ENCODE measurements around the gene QPCT.
"Not testable (repeated sequence)": the region's sequence is repeated elsewhere in the genome, so short reads cannot be mapped to it uniquely, and the experiment has no call there.

The QPCT gene

GRCh38 chr2:37361994-37362698, 17.7 kb downstream of the QPCT start:
- no peak for DNase-seq

DNA sequence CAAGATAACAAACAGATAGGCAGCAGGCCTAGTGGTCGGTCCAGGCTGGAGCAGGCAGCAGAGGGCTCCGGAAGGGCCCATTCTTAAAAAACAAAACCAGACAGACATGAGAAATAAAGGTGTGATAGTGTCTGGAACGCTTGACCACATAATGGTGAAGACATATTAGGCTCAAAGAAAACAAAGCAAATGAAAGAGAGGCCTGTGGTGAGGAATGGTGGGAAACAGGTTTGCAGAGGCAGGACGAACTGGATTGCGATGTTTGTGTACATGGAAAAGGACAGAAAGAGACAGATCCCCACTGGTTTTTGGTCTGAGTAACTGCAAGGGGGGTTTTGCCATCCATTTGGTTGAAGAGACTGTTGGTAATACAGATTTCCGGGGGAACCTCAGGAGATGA, 19.9 kb downstream of the QPCT start:
- no peak for DNase-seq

DNA sequence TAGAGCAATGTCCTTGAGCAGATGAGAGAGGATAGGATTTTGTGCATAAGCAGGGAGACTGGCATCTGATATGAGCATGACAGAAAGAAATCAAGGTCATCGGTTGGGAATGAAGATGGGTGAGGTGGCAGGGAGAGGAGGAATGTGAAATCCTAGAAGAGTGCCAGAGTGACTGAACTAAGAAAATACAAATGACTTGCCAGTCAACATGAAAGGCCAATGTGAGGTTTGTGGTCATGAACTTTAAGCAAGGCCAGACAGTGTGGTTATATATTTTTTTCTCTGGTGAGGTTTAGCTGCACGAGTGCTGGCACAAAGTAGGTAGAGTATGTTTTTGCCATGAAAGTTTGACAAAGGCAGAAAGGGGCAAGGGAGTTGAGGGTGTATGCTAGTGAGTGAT, 21.2 kb downstream of the QPCT start:
- no peak for DNase-seq

GRCh38 chr2:37366773-37367172, 22.3 kb downstream of the QPCT start:
- DNase-seq = no peak

DNA sequence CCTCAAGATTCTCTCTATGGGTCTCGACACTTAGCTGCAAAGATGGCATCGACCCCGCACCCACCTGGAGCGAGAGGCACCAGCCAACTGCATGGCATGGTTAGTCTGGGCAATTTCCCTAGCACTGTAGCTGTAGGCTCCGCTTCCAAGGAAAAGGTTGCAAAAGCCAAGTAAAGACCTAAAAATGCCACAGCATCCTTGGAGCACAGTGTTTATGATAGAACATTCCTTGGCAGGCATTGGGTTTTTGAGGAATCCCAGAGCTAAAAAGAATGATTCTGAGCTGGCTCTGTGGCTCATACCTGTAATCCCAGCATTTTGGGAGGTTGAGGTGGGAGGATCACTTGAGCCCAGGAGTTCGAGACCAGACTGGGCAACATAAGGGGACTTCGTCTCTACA, 22.9 kb downstream of the QPCT start:
- DNase-seq = no peak

- no peak for DNase-seq
Observed at GRCh38 chr2:37367984-37368383, 23.6 kb downstream of the QPCT start.

GRCh38 chr2:37370666-37371065, 26.2 kb downstream of the QPCT start:
- DNase-seq = no peak

DNA sequence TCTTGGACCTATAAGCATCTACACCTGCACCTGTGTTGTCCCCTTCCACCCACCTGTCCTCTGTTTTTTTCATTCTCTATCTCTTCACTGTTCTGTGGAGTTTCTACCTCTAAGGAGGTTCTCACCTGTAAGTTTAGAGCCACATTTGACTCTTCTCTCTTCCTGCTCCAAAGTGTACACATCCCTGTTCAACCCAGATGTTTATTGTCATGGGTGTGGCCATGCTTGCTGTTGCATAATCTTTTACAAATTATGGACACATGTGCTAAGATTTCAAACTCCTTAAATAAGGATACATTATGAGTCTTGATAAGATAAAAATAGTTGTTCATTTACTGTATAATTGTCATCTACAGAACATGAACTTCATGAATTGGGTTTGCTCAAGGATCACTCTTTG, 27.6 kb downstream of the QPCT start:
- DNase-seq = no peak

DNA sequence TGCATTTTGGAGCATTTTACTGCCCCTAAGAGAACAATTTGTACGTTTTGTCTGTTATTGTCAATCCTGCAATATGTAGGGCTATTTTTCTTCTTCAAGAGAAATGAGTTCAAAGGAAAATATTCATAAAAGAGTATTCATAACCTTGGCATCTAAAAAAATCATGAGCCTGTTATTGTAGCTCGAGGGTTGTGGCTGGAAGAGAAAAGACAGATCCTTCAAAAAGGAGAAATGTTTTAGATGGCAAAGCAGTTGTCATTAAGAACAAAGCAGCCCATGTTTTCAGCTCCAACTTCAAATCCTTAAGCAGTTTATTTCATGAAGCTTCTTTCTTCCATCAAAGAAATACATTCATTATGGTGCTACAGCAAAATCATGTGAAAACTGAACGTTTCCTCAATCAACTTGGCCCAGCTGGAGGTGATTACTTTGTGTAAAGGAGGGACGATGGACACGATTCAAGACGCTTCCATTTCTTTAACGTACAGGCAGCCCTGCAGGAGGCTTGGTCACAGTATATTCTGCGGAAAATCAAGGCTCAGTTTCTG, 31.4 kb downstream of the QPCT start:
- no peak for DNase-seq

DNA sequence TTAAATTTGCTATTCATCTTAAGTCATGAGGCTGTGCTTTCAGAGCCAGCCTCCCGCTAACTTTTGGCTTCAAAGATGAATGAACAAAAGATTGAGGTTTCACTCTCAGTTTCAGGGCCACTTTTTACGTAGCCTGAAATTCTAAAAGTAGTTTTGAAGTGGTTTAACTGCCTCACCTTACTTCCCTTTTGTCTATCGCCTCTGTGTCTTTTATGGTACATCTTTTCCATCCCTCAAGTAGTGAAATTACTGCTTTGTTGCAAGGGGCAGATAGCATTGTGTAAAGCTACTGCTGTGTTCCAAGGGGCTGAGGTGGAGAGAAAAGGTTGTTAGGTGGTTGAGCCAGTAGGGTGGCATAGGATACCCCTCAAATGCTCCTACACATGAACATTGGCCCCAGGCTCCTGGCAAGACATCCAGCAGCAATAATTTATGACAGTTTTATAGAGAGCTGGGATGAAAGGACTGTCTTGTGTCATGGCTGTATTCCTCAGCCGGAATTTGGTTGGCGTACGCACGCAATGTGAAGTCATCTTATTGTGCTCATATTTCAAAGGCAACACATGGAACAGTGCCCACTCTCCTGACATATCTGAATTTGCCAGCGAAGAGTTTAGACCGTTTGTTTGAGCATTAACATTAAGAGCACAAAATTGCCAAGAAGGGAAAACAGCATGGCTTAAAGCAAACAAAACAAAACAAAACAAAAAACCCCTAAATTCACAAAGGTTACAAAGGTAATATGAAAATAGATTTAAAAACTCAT, 32.2 kb downstream of the QPCT start:
- DNase-seq = no peak

GRCh38 chr2:37377187-37377532, 32.7 kb downstream of the QPCT start:
- no peak for DNase-seq

DNA sequence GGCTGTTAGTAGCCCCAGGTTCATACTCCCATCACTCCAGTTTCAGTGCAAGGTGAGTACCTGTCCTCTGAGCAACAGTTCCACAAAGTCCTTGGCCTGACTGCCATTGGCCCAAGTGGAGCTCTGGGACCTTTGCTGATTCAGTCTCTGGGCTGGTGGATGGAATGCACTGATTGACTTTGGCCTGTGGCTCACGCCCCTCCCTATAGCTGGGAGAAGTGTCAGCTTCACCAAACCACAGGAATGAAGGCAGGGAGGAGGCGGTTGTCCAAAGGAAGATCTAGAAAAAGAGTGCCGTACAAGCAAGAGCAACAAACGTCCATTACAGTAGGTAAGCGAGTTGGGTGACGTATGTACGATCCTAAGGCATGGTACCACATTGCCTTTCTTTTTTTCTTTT, 34.0 kb downstream of the QPCT start:
- DNase-seq = no peak

GRCh38 chr2:37379881-37380296, 35.5 kb downstream of the QPCT start:
- no peak for DNase-seq

- DNase-seq = not testable (repeated sequence)
Observed at GRCh38 chr2:37380787-37381186, 36.4 kb downstream of the QPCT start.

- not testable (repeated sequence) for DNase-seq
Observed at GRCh38 chr2:37384261-37384660, 39.8 kb downstream of the QPCT start.

DNA sequence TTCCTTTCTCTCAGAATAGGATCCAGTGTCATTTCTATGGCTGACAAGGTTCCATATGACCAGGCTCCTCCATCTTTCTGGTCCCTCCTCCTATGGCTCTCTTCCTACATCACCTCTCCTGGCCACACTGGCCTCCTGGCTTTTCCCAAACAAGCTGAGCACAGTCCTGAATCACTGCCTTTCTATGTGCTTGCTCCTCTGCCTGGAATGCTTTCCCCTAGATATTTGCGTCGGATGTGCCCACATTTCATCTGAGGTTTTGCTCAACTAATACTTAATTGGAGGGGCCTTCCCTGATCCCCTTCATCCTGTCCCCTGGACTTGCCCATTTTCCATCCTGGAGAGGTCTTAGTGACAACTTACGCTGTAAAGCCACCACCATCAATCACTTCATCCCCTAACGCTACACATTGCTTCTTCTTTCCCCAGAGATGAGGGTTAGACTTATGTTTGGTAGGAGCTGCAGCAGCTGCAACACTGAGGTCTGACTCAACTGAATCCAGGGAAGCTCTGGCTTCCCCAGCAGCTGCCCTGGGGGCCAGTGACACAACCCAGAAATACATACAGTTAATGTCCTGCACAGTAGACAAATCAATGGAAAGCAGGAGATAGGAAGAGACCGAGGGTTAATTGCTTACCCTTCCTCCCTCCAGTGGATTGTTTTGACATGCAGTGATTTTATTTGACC, 42.9 kb downstream of the QPCT start:
- no peak for DNase-seq

GRCh38 chr2:37388074-37388473, 43.6 kb downstream of the QPCT start:
- DNase-seq = no peak

DNA sequence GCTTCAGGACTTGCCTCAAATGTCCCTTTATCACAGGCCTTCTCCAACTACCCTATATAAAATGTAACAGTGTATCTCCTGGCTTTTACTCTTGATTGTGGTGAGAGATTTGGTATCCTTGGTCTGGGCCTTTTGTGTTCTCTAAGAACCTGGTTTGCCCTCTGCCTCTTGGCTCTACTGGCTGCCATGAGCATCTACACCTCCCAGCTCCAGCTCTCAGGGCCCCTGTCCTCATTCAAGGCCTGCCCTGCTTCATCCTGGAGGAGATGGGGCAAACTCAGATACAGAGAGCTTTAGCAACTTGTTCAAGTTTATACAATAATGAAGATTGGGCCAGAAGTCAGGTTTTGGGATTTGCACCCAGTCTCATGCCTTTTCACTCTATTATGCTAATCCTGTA, 45.0 kb downstream of the QPCT start:
- no peak for DNase-seq

DNA sequence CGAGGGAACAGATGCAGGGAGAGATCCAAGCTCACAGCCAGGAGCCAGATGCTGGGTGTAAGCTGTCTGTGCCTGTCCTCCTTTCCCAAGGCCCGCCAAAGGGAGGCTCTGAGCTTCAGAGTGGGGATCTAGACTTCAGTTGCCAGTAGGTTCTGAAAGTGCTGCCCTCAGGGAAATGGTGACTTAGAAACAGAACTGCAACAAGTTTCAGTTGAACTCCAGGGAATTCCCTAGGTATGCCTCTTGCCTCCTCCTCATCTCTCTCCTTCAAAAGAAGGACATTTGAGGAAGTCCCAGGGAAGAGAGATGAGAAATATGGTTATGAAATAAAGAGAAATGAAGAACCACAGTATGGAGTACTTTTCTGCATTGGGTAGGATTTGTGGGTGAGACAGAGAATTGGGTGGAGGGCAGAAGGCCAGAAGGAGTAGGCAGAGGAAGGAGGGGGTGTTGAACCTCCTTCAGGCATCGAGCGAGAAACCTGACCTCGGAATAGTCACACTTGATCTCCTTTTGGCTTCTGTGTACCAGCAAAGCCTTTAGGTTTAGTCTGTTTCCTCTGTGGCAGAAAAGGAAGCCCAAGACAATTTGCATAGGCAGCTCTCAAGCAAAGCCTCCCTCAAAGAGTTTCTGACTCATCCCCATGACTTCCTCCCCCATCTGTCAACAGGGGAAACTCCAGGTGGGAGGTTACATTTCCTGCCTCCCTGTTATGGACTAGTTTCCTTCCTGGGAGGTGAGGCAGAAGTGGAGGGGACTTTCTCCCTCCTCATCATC, 45.7 kb downstream of the QPCT start:
- DNase-seq = no peak

GRCh38 chr2:37390777-37391176, 46.3 kb downstream of the QPCT start:
- no peak for DNase-seq

DNA sequence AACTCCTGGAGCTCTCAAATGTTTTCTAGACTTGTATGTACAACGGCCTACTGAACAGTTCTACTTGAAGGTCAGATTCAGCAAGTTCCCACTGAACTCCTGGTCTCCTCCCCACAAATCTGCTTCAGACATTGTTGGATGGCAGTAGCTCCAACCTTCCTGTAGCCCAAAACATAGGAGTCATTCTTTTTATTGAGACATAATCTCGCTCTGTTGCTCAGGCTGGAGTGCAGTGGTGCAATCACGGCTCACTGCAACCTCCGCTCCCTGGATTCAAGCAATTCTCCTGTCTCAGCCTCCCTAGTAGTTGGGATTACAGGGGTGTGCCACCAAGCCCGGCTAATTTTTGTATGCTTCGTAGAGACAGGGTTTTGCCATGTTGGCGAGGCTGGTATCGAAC, 47.3 kb downstream of the QPCT start:
- no peak for DNase-seq

DNA sequence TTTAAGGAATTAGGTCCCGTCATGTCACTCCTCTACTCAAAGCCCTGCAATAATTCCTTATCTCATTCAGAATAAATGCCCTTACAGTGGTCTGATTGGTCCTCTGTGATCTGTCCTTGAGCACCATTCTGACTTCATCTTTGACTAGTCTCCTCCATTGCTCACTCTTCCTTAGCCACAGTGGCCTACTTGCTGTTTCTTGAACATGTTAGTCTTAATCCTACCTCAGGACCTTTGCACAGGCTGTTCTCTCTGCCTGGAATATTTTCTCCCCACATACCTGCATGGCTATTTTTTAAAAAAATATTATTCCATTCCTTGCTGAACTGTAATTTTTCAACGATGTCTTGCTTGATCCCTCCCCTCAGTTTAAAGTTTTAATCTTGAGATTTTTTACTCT, 48.0 kb downstream of the QPCT start:
- DNase-seq = no peak

GRCh38 chr2:37394263-37394662, 49.8 kb downstream of the QPCT start:
- no peak for DNase-seq
